Thyroid gland (tissue), 4 donors: ENCODE data around the gene TMPRSS13.

ENCODE experiments used
- POLR2A ChIP-seq, 2 donors: fragments of 450-650 bp; IDR thresholded peaks; one replicate each; pipeline ENCODE4 v1.6.1; 2017; ENCODE audit warnings: antibody characterized with exemption in 2 of 2, mild to moderate bottlenecking in 2 of 2, moderate library complexity in 1 of 2
- TF ChIP-seq, protein P1 (sequence below), 6 experiments: fragments of 200-600 bp in 3 of 6; fragments of 450-650 bp in 3 of 6; sonication (generic) in 3 of 6; IDR thresholded peaks; one replicate each; pipeline ENCODE4 v1.5.1; 2016 to 2019; ENCODE audit warnings: antibody characterized with exemption in 6 of 6, mild to moderate bottlenecking in 2 of 6, inconsistent platforms in 1 of 6, moderate library complexity in 1 of 6

- TF ChIP-seq, protein P1, sequence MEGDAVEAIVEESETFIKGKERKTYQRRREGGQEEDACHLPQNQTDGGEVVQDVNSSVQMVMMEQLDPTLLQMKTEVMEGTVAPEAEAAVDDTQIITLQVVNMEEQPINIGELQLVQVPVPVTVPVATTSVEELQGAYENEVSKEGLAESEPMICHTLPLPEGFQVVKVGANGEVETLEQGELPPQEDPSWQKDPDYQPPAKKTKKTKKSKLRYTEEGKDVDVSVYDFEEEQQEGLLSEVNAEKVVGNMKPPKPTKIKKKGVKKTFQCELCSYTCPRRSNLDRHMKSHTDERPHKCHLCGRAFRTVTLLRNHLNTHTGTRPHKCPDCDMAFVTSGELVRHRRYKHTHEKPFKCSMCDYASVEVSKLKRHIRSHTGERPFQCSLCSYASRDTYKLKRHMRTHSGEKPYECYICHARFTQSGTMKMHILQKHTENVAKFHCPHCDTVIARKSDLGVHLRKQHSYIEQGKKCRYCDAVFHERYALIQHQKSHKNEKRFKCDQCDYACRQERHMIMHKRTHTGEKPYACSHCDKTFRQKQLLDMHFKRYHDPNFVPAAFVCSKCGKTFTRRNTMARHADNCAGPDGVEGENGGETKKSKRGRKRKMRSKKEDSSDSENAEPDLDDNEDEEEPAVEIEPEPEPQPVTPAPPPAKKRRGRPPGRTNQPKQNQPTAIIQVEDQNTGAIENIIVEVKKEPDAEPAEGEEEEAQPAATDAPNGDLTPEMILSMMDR (IDR thresholded peaks at IDR 0.05) = no peak
- TF ChIP-seq POLR2A (IDR thresholded peaks at IDR 0.05) = no peak
These were observed 58.0 kb downstream of the TMPRSS13 start for GRCh38 chr11:117871160-117871559.
